ENCODE results near the gene LTBP2.
A peak's percentile ranks its signal among the peaks of the same experiment; 100 is the strongest.

The LTBP2 gene

GRCh38 chr14:74482571-74482970, 129.5 kb downstream of the LTBP2 start:
- H3K27me3 ChIP-seq (ENCODE audit: insufficient read depth, low read depth, severe bottlenecking): no peaks in the 10 kb centered on the region
- no peak overlapping the region for H3K4me3 ChIP-seq (ENCODE audit: low read depth, low read length)
- no peak for DNase-seq
- H3K9me3 ChIP-seq (ENCODE audit: severe bottlenecking): no peaks in the 10 kb centered on the region
- no peak overlapping the region for H3K27ac ChIP-seq
- H3K36me3 ChIP-seq: 0 out of 2 replicates have a peak, but pooled peaks cover 3% of the 10 kb centered on the region
- no peak for TF ChIP-seq CTCF (IDR thresholded peaks at IDR 0.05; ENCODE audit: low read depth, low read length)

- no peak overlapping the region for H3K4me3 ChIP-seq (ENCODE audit: low read depth, low read length)
- H3K9me3 ChIP-seq (ENCODE audit: severe bottlenecking): no peaks in the 10 kb centered on the region
- H3K36me3 ChIP-seq: 0 out of 2 replicates have a peak, but pooled peaks cover 3% of the 10 kb centered on the region
- no peaks in the 10 kb centered on the region for H3K27me3 ChIP-seq (ENCODE audit: insufficient read depth, low read depth, severe bottlenecking)
- H3K27ac ChIP-seq: no peak overlapping the region
- no peak for TF ChIP-seq CTCF (IDR thresholded peaks at IDR 0.05; ENCODE audit: low read depth, low read length)
- DNase-seq: no peak
Observed at GRCh38 chr14:74480046-74480445, 132.0 kb downstream of the LTBP2 start.

- no peaks in the 10 kb centered on the region for H3K9me3 ChIP-seq (ENCODE audit: severe bottlenecking)
- 0 out of 2 replicates have a peak, but pooled peaks cover 3% of the 10 kb centered on the region for H3K36me3 ChIP-seq
- peak; percentile 49 for DNase-seq
- H3K27me3 ChIP-seq (ENCODE audit: insufficient read depth, low read depth, severe bottlenecking): no peaks in the 10 kb centered on the region
- H3K27ac ChIP-seq: no peak overlapping the region
- TF ChIP-seq CTCF (IDR thresholded peaks at IDR 0.05; ENCODE audit: low read depth, low read length): peak; percentile 90
- H3K4me3 ChIP-seq (ENCODE audit: low read depth, low read length): no peak overlapping the region
Observed at GRCh38 chr14:74478996-74479635, 132.9 kb downstream of the LTBP2 start.

GRCh38 chr14:74476607-74477006, 135.4 kb downstream of the LTBP2 start:
- Histone ChIP-seq H3K27me3 (ENCODE audit: insufficient read depth, low read depth, severe bottlenecking) (no peaks in the 10 kb centered on the region), H3K36me3 (no peaks in the 10 kb centered on the region), H3K9me3 (ENCODE audit: severe bottlenecking) (no peaks in the 10 kb centered on the region), H3K4me3 (ENCODE audit: low read depth, low read length) (no peak overlapping the region), H3K27ac (peak overlapping the region; percentile 82)
- DNase-seq: no peak
- TF ChIP-seq CTCF (IDR thresholded peaks at IDR 0.05; ENCODE audit: low read depth, low read length): no peak

GRCh38 chr14:74476107-74476506, 135.9 kb downstream of the LTBP2 start:
- H3K27me3 ChIP-seq (ENCODE audit: insufficient read depth, low read depth, severe bottlenecking): no peaks in the 10 kb centered on the region
- no peak for TF ChIP-seq CTCF (IDR thresholded peaks at IDR 0.05; ENCODE audit: low read depth, low read length)
- peak; percentile 41 for DNase-seq
- H3K27ac ChIP-seq: peak overlapping the region; percentile 82
- H3K36me3 ChIP-seq: no peaks in the 10 kb centered on the region
- H3K9me3 ChIP-seq (ENCODE audit: severe bottlenecking): no peaks in the 10 kb centered on the region
- no peak overlapping the region for H3K4me3 ChIP-seq (ENCODE audit: low read depth, low read length)

- no peaks in the 10 kb centered on the region for H3K27me3 ChIP-seq (ENCODE audit: insufficient read depth, low read depth, severe bottlenecking)
- TF ChIP-seq CTCF (IDR thresholded peaks at IDR 0.05; ENCODE audit: low read depth, low read length): no peak
- H3K27ac ChIP-seq: peak overlapping the region; percentile 82
- H3K4me3 ChIP-seq (ENCODE audit: low read depth, low read length): no peak overlapping the region
- peak; percentile 45 for DNase-seq
- H3K36me3 ChIP-seq: no peaks in the 10 kb centered on the region
- H3K9me3 ChIP-seq (ENCODE audit: severe bottlenecking): no peaks in the 10 kb centered on the region
Observed at GRCh38 chr14:74475678-74476077, 136.4 kb downstream of the LTBP2 start.

Measured in WERI-Rb-1 (cell line).